Measurements from ENCODE around the gene ZSCAN5B. TPM values are rescaled to one million over a fixed set of nuclear protein-coding genes. Genes with fewer than 3 reads are reported as not detected.

The ZSCAN5B gene
- total RNA-seq, 1 donor, result not detected

GRCh38 chr19:56145698-56146097, 51.9 kb downstream of the ZSCAN5B start:
- DNase-seq (ENCODE audit: low read depth), result no peak
- TF ChIP-seq, protein P1, sequence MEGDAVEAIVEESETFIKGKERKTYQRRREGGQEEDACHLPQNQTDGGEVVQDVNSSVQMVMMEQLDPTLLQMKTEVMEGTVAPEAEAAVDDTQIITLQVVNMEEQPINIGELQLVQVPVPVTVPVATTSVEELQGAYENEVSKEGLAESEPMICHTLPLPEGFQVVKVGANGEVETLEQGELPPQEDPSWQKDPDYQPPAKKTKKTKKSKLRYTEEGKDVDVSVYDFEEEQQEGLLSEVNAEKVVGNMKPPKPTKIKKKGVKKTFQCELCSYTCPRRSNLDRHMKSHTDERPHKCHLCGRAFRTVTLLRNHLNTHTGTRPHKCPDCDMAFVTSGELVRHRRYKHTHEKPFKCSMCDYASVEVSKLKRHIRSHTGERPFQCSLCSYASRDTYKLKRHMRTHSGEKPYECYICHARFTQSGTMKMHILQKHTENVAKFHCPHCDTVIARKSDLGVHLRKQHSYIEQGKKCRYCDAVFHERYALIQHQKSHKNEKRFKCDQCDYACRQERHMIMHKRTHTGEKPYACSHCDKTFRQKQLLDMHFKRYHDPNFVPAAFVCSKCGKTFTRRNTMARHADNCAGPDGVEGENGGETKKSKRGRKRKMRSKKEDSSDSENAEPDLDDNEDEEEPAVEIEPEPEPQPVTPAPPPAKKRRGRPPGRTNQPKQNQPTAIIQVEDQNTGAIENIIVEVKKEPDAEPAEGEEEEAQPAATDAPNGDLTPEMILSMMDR (IDR thresholded peaks at IDR 0.05; ENCODE audit: insufficient read depth, low read depth, low read length), result no peak
- no peak overlapping the region for H3K4me3 ChIP-seq (ENCODE audit: low read depth, low read length)

- H3K4me3 ChIP-seq (ENCODE audit: low read depth, low read length), result no peak overlapping the region
- TF ChIP-seq, protein P1 (IDR thresholded peaks at IDR 0.05; ENCODE audit: insufficient read depth, low read depth, low read length), result no peak
- DNase-seq (ENCODE audit: low read depth), result no peak
Measured at GRCh38 chr19:56144831-56145230, 52.8 kb downstream of the ZSCAN5B start.

- no peak overlapping the region for H3K4me3 ChIP-seq (ENCODE audit: low read depth, low read length)
- TF ChIP-seq, protein P1 (IDR thresholded peaks at IDR 0.05; ENCODE audit: insufficient read depth, low read depth, low read length), result no peak
- no peak for DNase-seq (ENCODE audit: low read depth)
Measured at GRCh38 chr19:56144376-56144775, 53.2 kb downstream of the ZSCAN5B start.

- TF ChIP-seq, protein P1 (IDR thresholded peaks at IDR 0.05; ENCODE audit: insufficient read depth, low read depth, low read length), result no peak
- no peak for DNase-seq (ENCODE audit: low read depth)
- H3K4me3 ChIP-seq (ENCODE audit: low read depth, low read length), result no peak overlapping the region
Measured at GRCh38 chr19:56142897-56143434, 54.6 kb downstream of the ZSCAN5B start.

DNA sequence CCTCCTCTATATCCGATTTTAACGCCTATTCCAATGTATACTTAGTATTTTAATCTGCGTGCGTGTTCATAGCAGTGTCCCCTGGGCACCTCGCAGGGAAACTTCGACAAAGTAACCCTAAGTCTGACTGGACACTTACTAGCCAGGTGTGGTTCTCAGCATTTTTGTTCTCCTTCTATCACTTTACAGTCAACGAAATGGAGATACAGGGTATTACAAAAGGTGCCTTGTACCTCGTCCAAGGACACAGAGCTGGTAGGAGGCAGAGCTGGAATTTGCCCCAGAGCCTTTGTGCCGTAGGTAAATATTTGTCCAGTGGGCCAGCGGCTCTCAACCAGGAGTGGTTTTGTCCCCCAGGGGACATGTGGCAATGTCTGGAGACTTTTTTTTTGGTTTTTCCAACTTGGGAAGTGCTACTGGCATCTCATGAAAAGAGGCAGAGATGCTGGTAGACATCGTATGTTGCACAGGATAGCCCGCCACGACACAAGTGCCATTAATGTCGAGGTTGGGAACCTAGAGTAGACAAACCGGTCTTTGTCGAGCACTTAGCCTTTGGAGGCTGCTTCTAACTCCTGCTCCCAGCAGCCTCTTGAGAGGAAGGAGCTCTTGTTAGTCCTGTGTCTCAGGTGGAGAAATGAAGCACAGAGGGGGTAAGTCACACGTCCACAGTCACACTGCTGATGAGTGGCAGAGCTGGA, 55.3 kb downstream of the ZSCAN5B start:
- no peak for DNase-seq (ENCODE audit: low read depth)

DNA sequence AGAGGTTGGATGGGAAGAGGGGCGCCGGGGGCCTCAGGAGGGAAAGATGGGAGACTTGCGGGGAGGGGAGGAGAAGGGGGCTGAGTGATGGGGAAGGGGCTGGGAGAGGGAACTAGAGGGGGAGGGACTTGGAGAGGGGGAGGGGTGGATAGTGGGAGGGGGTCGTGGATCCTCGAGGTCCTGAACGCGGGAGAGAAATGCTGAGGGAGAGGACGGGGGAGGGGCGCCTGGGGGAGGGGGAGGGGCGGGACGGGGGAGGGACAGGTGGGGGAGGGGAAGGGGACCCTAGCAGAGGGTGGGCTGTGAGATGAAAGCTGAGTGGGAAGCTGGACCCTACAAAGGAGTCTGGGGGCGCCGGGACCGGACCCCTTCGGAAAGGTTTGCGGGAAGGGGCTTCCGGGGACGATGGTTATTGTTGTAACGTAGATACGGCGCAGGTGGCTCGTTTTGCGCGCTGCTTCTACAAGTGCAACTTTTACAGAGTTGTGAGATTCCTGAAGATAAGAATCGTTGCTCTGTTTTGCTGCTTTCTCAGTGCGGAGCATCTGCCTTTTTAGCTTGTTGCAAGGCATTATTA, 56.1 kb downstream of the ZSCAN5B start:
- TF ChIP-seq, protein P1 (IDR thresholded peaks at IDR 0.05; ENCODE audit: insufficient read depth, low read depth, low read length), result no peak
- no peak for DNase-seq (ENCODE audit: low read depth)

More for the DNA sequence above, 55.3 kb downstream of the ZSCAN5B start:
- TF ChIP-seq, protein P1 (IDR thresholded peaks at IDR 0.05; ENCODE audit: insufficient read depth, low read depth, low read length), result no peak
- peak overlapping the region; percentile 75 for H3K4me3 ChIP-seq (ENCODE audit: low read depth, low read length)

More for the DNA sequence above, 56.1 kb downstream of the ZSCAN5B start:
- H3K4me3 ChIP-seq (ENCODE audit: low read depth, low read length), result peak overlapping the region; percentile 75

Data from fibroblast of villous mesenchyme (primary cell).